ENCODE results near the gene SOX1. TPM values are rescaled to one million over a fixed set of nuclear protein-coding genes. Genes with fewer than 3 reads are reported as not detected.

SOX1 gene
- total and polyA plus RNA-seq, 2 donors (not counting 1 experiment from before 2014, with no cell fraction given), result not detected

DNA sequence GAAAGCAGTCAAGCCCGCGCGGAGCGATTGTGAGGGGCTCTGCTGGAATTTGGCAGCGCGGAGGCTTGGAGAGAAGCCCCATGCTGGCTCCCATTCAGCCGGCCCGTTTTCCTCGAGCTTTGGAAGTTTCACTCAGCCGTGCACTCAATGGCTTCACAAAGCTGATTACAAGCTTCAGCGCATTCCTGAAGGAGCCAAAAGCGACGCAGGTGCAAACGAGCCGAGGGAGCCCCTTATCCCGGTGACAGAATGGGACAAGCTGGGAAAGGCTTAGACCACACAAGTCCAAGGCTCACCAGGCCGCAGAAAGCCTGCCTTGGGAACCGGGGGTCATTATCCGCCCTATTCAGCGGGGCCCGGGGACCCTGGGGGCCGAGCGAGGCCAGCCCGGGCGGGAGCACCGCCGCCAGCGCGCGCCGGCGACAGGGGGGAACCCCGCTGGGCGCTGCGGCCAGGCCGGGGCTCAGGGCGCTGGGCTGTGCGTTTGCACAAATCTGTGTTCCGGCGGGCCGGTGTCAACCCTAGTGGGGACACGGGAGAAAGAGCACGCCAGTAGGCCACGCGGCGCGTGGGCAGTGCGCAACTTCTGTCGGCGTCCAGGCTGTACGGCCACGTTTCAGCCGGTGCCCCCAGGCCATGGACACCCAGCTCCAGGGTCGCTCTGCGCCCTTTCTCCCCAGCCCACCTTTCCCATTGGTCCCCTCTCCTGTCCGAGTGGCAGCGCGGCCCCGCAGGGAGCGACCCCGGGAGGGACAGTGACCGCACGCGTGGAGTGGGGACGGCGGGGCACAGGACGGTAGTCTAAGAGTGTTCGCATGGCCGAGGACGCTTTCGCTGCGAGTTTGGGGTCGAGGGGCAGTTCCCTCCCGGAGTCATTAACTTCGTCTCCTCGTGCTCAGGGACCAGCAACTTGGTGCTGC is 37.3 kb downstream of the SOX1 start:
- Histone ChIP-seq H3K9me3 (ENCODE audit: control extremely low read depth in 1 of 3, control insufficient read depth in 2 of 3, insufficient read depth in 1 of 3, low read length in 2 of 3) (peaks cover 0 to 10% (median 0%) of the 10 kb centered on the region in 3 donors), H3K4me1 (ENCODE audit: control insufficient read depth in 2 of 2, insufficient read depth in 2 of 2, low read length in 2 of 2) (no peaks in the 10 kb centered on the region), H3K36me3 (replicated peaks in 1 of 2; ENCODE audit: control extremely low read depth in 1 of 2, control insufficient read depth in 1 of 2, extremely low read depth in 1 of 2, insufficient read depth in 2 of 2, low read length in 1 of 2) (no peaks in the 10 kb centered on the region), H3K27me3 (replicated peaks in 1 of 4; ENCODE audit: control extremely low read depth in 1 of 4, control insufficient read depth in 3 of 4, insufficient read depth in 4 of 4, low read length in 3 of 4) (peaks cover 0 to 32% (median 9%) of the 10 kb centered on the region in 4 experiments), H3K79me2 (ENCODE audit: control insufficient read depth, insufficient read depth, low read length) (no peaks in the 10 kb centered on the region), H3K4me3 (ENCODE audit: control extremely low read depth in 1 of 5, extremely low read depth in 1 of 5, insufficient read depth in 1 of 5, low read depth in 2 of 5, low read length in 4 of 5) (no peak overlapping the region), H3K4me2 (replicated peaks; ENCODE audit: low read depth, low read length, poor library complexity, severe bottlenecking) (no peak overlapping the region), H3K27ac (ENCODE audit: low read length in 2 of 2) (no peak overlapping the region), H3K9ac (ENCODE audit: low read length) (no peak overlapping the region), H4K20me1 (ENCODE audit: control insufficient read depth, insufficient read depth, low read length, poor library complexity, severe bottlenecking) (no peaks in the 10 kb centered on the region), H2AFZ (ENCODE audit: insufficient read depth, low read depth, low read length, poor library complexity, severe bottlenecking) (no peak overlapping the region)
- CTCF ChIA-PET, result no interaction called here
- no peak for ATAC-seq (ENCODE audit: low read depth)
- intact Hi-C loops (cut with micrococcal nuclease), result no loop called here
- Mint-ChIP-seq H3K4me1 (peaks cover 3% of the 10 kb centered on the region), H3K4me3 (no peak overlapping the region), H3K9me3 (ENCODE audit: insufficient read depth) (no peaks in the 10 kb centered on the region), H3K27me3 (peaks cover 54% of the 10 kb centered on the region), H3K27ac (no peak overlapping the region)
- no peak for DNase-seq
- WGBS (ENCODE audit: insufficient coverage), result 10% methylated on average over 76 of the region's 76 CpGs
- POLR2A ChIA-PET, result no interaction called here
- TF ChIP-seq, protein P1, sequence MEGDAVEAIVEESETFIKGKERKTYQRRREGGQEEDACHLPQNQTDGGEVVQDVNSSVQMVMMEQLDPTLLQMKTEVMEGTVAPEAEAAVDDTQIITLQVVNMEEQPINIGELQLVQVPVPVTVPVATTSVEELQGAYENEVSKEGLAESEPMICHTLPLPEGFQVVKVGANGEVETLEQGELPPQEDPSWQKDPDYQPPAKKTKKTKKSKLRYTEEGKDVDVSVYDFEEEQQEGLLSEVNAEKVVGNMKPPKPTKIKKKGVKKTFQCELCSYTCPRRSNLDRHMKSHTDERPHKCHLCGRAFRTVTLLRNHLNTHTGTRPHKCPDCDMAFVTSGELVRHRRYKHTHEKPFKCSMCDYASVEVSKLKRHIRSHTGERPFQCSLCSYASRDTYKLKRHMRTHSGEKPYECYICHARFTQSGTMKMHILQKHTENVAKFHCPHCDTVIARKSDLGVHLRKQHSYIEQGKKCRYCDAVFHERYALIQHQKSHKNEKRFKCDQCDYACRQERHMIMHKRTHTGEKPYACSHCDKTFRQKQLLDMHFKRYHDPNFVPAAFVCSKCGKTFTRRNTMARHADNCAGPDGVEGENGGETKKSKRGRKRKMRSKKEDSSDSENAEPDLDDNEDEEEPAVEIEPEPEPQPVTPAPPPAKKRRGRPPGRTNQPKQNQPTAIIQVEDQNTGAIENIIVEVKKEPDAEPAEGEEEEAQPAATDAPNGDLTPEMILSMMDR (IDR thresholded peaks at IDR 0.05), result no peak
- no peak for TF ChIP-seq EZH2 (IDR thresholded peaks at IDR 0.05; ENCODE audit: borderline replicate concordance, insufficient read depth, low read depth, low read length, poor library complexity, severe bottlenecking)

DNA sequence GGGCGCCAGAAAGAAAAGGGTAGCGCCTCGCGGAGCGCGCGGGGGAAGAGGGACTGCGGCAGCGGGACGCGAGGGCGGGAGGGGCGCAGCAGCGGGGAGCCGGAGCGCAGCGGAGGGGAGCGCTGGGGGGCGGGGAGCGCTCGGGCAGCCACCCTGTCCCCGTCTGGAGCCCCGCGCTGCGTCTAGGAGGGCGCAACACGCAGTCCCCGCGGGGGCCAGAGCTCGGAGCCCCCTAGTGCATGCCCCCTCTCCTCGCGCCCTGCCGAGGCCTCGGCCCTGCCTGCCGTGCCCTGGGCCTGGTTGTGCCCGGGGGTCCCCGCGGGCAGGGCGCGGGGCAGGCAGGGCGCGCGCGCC is 37.9 kb downstream of the SOX1 start:
- Histone ChIP-seq H3K36me3 (replicated peaks in 1 of 2; ENCODE audit: control extremely low read depth in 1 of 2, control insufficient read depth in 1 of 2, extremely low read depth in 1 of 2, insufficient read depth in 2 of 2, low read length in 1 of 2) (no peaks in the 10 kb centered on the region), H3K27ac (ENCODE audit: low read length in 2 of 2) (no peak overlapping the region), H3K27me3 (replicated peaks in 1 of 4; ENCODE audit: control extremely low read depth in 1 of 4, control insufficient read depth in 3 of 4, insufficient read depth in 4 of 4, low read length in 3 of 4) (peaks cover 0 to 32% (median 9%) of the 10 kb centered on the region in 4 experiments), H2AFZ (ENCODE audit: insufficient read depth, low read depth, low read length, poor library complexity, severe bottlenecking) (no peak overlapping the region), H3K4me1 (ENCODE audit: control insufficient read depth in 2 of 2, insufficient read depth in 2 of 2, low read length in 2 of 2) (no peaks in the 10 kb centered on the region), H3K9ac (ENCODE audit: low read length) (no peak overlapping the region), H3K4me3 (ENCODE audit: control extremely low read depth in 1 of 5, extremely low read depth in 1 of 5, insufficient read depth in 1 of 5, low read depth in 2 of 5, low read length in 4 of 5) (no peak overlapping the region), H4K20me1 (ENCODE audit: control insufficient read depth, insufficient read depth, low read length, poor library complexity, severe bottlenecking) (no peaks in the 10 kb centered on the region), H3K79me2 (ENCODE audit: control insufficient read depth, insufficient read depth, low read length) (no peaks in the 10 kb centered on the region), H3K9me3 (ENCODE audit: control extremely low read depth in 1 of 3, control insufficient read depth in 2 of 3, insufficient read depth in 1 of 3, low read length in 2 of 3) (peaks cover 0 to 10% (median 0%) of the 10 kb centered on the region in 3 donors), H3K4me2 (replicated peaks; ENCODE audit: low read depth, low read length, poor library complexity, severe bottlenecking) (no peak overlapping the region)
- ChIA-PET CTCF (no interaction called here), POLR2A (no interaction called here)
- H3K4me1 Mint-ChIP-seq, result peaks cover 3% of the 10 kb centered on the region
- DNase-seq (no peak), ATAC-seq (ENCODE audit: low read depth) (no peak)
- no peak overlapping the region for H3K4me3 Mint-ChIP-seq
- intact Hi-C loops (cut with micrococcal nuclease), result no loop called here
- no peaks in the 10 kb centered on the region for H3K9me3 Mint-ChIP-seq (ENCODE audit: insufficient read depth)
- TF ChIP-seq, protein P1 (IDR thresholded peaks at IDR 0.05), result no peak
- 15% methylated on average over 43 of the region's 44 CpGs for WGBS (ENCODE audit: insufficient coverage)
- H3K27me3 Mint-ChIP-seq, result peaks cover 58% of the 10 kb centered on the region
- H3K27ac Mint-ChIP-seq, result no peak overlapping the region

All from B cell (primary cell).